ENCODE results near the gene SCN5A. TPM values are rescaled to one million over a fixed set of nuclear protein-coding genes. Genes with fewer than 3 reads are reported as not detected.

Gene SCN5A
- total and polyA plus RNA-seq, 2 of the 13 experiments (the other 11 are each of a cell fraction or from before 2014, with no cell fraction given): 0.22 TPM; not detected in 1

DNA sequence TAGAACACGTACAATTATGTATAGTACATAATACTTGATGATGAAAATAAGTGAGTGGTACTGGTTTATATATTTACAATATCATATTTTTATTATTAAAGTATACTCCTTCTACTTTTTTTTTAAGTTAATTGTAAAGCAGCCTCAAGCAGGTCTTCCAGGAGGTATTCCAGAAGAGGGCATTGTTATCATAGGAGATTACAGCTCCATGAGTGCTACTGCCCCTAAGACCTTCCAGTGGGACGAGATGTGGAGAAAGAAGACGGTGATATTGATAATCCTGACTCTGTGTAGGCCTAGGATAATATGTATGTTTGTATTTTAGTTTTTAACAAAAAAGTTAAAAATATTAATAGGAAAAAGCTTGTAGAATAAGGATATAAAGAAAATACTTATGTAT lies 40.3 kb upstream of the SCN5A start (continued):
- TF ChIP-seq NR1H2 (CRISPR knock-in tag; IDR thresholded peaks at IDR 0.05; ENCODE audit: borderline replicate concordance, low read depth) (no peak), ARNT (IDR thresholded peaks at IDR 0.05) (no peak), SIN3B (IDR thresholded peaks at IDR 0.05; ENCODE audit: low read length) (no peak)

GRCh38 chr3:38689346-38689745 lies 39.9 kb upstream of the SCN5A start:
- Histone ChIP-seq H3K4me2 (ENCODE audit: low read depth, low read length) (no peak overlapping the region), H3K9ac (ENCODE audit: insufficient read depth, low read depth, low read length) (no peak overlapping the region), H3K79me2 (ENCODE audit: insufficient read depth, low read length) (no peaks in the 10 kb centered on the region), H2AFZ (ENCODE audit: low read length) (no peak overlapping the region), H3K4me3 (replicated peaks in 1 of 3; ENCODE audit: insufficient read depth in 1 of 3, low read depth in 2 of 3, low read length in 3 of 3) (no peak overlapping the region), H3K4me1 (ENCODE audit: insufficient read depth, low read length) (no peaks in the 10 kb centered on the region), H3K36me3 (replicated peaks in 1 of 2; ENCODE audit: control insufficient read depth in 1 of 2, insufficient read depth in 2 of 2, low read length in 2 of 2) (no peaks in the 10 kb centered on the region), H3K9me3 (ENCODE audit: low read length) (no peaks in the 10 kb centered on the region), H4K20me1 (ENCODE audit: insufficient read depth, low read length) (no peaks in the 10 kb centered on the region), H3K27ac (ENCODE audit: extremely low read length, insufficient read depth, low read length) (no peak overlapping the region), H3K27me3 (ENCODE audit: control insufficient read depth in 1 of 2, insufficient read depth in 2 of 2, low read length in 2 of 2) (0 out of 5 replicates have a peak, but pooled peaks cover 0 to 18% of the 10 kb centered on the region in 2 experiments)
- CTCF ChIA-PET (ENCODE audit: low intra/inter-chr PET ratio, low total read pairs): no interaction called here
- in situ Hi-C loops (cut with HindIII; ENCODE audit: extremely low pct_ligation_motif_present, low pct_unique_long_range_greater_than_20kb): no loop called here
- WGBS (ENCODE audit: low lambda C conversion rate): 2% methylated on average over 4 of the region's 4 CpGs
- ATAC-seq (no peak), FAIRE-seq (no peak), DNase-seq (ENCODE audit: low spot score) (no peak)
- TF ChIP-seq CREB1 (IDR thresholded peaks at IDR 0.05) (peak; percentile 71), CREB1 (CRISPR knock-in tag; IDR thresholded peaks at IDR 0.05) (no peak), ZNF570 (CRISPR knock-in tag; IDR thresholded peaks at IDR 0.05; ENCODE audit: borderline replicate concordance) (no peak)
- POLR2A ChIA-PET: no interaction called here
- intact Hi-C loops (cut with micrococcal nuclease; ENCODE audit: unreplicated experiment): no loop called here
- no TSS peak for BruUV-seq (replicated peaks)

DNA sequence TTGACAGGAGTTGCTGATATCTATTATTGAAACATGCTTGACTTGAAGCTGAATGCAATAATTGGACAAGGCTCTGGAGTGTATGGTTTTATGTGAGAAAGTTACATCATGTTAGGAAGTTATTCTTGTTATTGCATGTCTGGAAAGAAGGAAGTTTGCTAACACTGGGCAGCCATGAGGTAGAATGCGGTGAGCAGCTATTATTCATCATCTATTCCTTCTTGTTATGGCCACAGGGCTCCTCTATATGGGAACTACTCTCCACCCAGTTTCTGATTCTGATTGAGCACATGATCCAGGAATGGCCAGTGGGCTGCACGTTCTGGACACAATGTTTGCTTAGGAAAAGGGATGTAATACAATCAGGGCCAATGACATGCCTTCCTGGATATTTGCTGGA lies 37.8 kb upstream of the SCN5A start:
- H3K4me3 ChIP-seq (replicated peaks in 1 of 3; ENCODE audit: insufficient read depth in 1 of 3, low read depth in 2 of 3, low read length in 3 of 3): no peak overlapping the region
- H3K36me3 ChIP-seq (replicated peaks in 1 of 2; ENCODE audit: control insufficient read depth in 1 of 2, insufficient read depth in 2 of 2, low read length in 2 of 2): no peaks in the 10 kb centered on the region
- H3K9me3 ChIP-seq (ENCODE audit: low read length): no peaks in the 10 kb centered on the region
- intact Hi-C loops (cut with micrococcal nuclease; ENCODE audit: unreplicated experiment) (no loop called here), in situ Hi-C loops (cut with HindIII; ENCODE audit: extremely low pct_ligation_motif_present, low pct_unique_long_range_greater_than_20kb) (no loop called here)
- POLR2A ChIA-PET: no interaction called here
- H2AFZ ChIP-seq (ENCODE audit: low read length): no peak overlapping the region
- FAIRE-seq (no peak), DNase-seq (ENCODE audit: low spot score) (no peak), ATAC-seq (no peak)
- 0 out of 5 replicates have a peak, but pooled peaks cover 0 to 18% of the 10 kb centered on the region in 2 experiments for H3K27me3 ChIP-seq (ENCODE audit: control insufficient read depth in 1 of 2, insufficient read depth in 2 of 2, low read length in 2 of 2)
- H3K4me2 ChIP-seq (ENCODE audit: low read depth, low read length): no peak overlapping the region
- 27% methylated on average over 2 of the region's 2 CpGs for WGBS (ENCODE audit: low lambda C conversion rate)
- H3K79me2 ChIP-seq (ENCODE audit: insufficient read depth, low read length): no peaks in the 10 kb centered on the region
- H3K9ac ChIP-seq (ENCODE audit: insufficient read depth, low read depth, low read length): no peak overlapping the region
- H4K20me1 ChIP-seq (ENCODE audit: insufficient read depth, low read length): no peaks in the 10 kb centered on the region
- no TSS peak for BruUV-seq (replicated peaks)
- H3K27ac ChIP-seq (ENCODE audit: extremely low read length, insufficient read depth, low read length): no peak overlapping the region
- no peaks in the 10 kb centered on the region for H3K4me1 ChIP-seq (ENCODE audit: insufficient read depth, low read length)
- CTCF ChIA-PET (ENCODE audit: low intra/inter-chr PET ratio, low total read pairs): no interaction called here
- TF ChIP-seq, protein P1, sequence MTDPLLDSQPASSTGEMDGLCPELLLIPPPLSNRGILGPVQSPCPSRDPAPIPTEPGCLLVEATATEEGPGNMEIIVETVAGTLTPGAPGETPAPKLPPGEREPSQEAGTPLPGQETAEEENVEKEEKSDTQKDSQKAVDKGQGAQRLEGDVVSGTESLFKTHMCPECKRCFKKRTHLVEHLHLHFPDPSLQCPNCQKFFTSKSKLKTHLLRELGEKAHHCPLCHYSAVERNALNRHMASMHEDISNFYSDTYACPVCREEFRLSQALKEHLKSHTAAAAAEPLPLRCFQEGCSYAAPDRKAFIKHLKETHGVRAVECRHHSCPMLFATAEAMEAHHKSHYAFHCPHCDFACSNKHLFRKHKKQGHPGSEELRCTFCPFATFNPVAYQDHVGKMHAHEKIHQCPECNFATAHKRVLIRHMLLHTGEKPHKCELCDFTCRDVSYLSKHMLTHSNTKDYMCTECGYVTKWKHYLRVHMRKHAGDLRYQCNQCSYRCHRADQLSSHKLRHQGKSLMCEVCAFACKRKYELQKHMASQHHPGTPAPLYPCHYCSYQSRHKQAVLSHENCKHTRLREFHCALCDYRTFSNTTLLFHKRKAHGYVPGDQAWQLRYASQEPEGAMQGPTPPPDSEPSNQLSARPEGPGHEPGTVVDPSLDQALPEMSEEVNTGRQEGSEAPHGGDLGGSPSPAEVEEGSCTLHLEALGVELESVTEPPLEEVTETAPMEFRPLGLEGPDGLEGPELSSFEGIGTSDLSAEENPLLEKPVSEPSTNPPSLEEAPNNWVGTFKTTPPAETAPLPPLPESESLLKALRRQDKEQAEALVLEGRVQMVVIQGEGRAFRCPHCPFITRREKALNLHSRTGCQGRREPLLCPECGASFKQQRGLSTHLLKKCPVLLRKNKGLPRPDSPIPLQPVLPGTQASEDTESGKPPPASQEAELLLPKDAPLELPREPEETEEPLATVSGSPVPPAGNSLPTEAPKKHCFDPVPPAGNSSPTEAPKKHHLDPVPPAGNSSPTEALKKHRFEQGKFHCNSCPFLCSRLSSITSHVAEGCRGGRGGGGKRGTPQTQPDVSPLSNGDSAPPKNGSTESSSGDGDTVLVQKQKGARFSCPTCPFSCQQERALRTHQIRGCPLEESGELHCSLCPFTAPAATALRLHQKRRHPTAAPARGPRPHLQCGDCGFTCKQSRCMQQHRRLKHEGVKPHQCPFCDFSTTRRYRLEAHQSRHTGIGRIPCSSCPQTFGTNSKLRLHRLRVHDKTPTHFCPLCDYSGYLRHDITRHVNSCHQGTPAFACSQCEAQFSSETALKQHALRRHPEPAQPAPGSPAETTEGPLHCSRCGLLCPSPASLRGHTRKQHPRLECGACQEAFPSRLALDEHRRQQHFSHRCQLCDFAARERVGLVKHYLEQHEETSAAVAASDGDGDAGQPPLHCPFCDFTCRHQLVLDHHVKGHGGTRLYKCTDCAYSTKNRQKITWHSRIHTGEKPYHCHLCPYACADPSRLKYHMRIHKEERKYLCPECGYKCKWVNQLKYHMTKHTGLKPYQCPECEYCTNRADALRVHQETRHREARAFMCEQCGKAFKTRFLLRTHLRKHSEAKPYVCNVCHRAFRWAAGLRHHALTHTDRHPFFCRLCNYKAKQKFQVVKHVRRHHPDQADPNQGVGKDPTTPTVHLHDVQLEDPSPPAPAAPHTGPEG (CRISPR knock-in tag; IDR thresholded peaks at IDR 0.05): no peak
- TF ChIP-seq ESRRA (CRISPR knock-in tag; IDR thresholded peaks at IDR 0.05; ENCODE audit: low read depth) (no peak), SYNCRIP (IDR thresholded peaks at IDR 0.05; ENCODE audit: insufficient read depth, low read depth, low read length) (no peak), POLR2AphosphoS2 (IDR thresholded peaks at IDR 0.05; ENCODE audit: low read depth, low read length) (no peak), ZNF883 (CRISPR knock-in tag; IDR thresholded peaks at IDR 0.05; ENCODE audit: not compliant biosample characterization) (no peak)
- TF ChIP-seq, protein P2, sequence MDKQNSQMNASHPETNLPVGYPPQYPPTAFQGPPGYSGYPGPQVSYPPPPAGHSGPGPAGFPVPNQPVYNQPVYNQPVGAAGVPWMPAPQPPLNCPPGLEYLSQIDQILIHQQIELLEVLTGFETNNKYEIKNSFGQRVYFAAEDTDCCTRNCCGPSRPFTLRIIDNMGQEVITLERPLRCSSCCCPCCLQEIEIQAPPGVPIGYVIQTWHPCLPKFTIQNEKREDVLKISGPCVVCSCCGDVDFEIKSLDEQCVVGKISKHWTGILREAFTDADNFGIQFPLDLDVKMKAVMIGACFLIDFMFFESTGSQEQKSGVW (CRISPR knock-in tag; IDR thresholded peaks at IDR 0.05; ENCODE audit: borderline replicate concordance): no peak
